Measurements from ENCODE around the gene CD247. TPM values are rescaled to one million over a fixed set of nuclear protein-coding genes. Genes with fewer than 3 reads are reported as not detected.

Gene CD247
- total and polyA plus RNA-seq, 4 experiments from 2014 or later = 260 to 404 (median 340) TPM

DNA sequence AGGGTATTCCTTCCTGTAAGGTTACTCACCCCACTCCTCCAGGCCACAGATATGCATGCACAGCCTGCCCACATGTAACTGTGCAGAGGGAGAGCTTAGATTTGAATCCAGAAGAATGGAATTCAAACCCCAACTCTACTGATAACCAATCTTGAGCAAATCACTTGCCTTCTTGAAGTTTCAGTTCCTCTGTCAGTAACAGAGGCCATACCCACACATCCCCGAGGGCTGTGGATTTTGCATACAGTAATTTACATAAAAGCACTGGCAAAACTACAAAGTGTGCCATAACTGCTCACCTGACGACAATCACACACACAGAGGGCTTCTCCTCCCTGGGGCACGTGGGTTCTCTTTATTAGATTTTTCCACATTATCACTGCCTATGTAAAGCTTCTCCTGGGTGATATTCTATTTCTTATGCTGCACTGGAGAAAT, 18.6 kb downstream of the CD247 start:
- Histone ChIP-seq H3K36me3 (ENCODE audit: insufficient read depth, low read length) (peaks cover 37% of the 10 kb centered on the region), H3K27me3 (ENCODE audit: insufficient read depth, low read length) (no peaks in the 10 kb centered on the region), H3K27ac (ENCODE audit: low read depth, low read length) (peak overlapping the region; percentile 32), H3K4me3 (ENCODE audit: low read length in 2 of 2) (no peak overlapping the region), H3K9me3 (ENCODE audit: control insufficient read depth in 1 of 2, low read length in 2 of 2) (no peaks in the 10 kb centered on the region), H3K4me1 (ENCODE audit: insufficient read depth, low read length) (peaks cover 100% of the 10 kb centered on the region)
- DNase-seq = peak in 1 of 5 donors; percentile 62
- Mint-ChIP-seq H3K27ac (peak overlapping the region; percentile 75 to 100 (median 88)), H3K4me3 (peak overlapping the region in 7 of 8 donors; percentile 26 to 88 (median 73)), H3K36me3 (peaks cover 55 to 92% of the 10 kb centered on the region in 2 donors), H3K9me3 (no peaks in the 10 kb centered on the region), H3K4me1 (peaks cover 83 to 100% (median 95%) of the 10 kb centered on the region in 4 donors), H3K27me3 (no peaks in the 10 kb centered on the region)
- intact Hi-C loops (cut with micrococcal nuclease) = loop anchor here (1.0 to 10.0 kb wide), 3 partner anchors 7 to 55 kb away; partner anchors contain the start of gene CREG1
- ChIA-PET POLR2A (ENCODE audit: partially characterized antibody) (interaction anchor here (0.7 to 17.1 kb wide), 13 partner anchors 10 to 62 kb away, joined by 3 to 236 read pairs (median 4); partner anchors contain the start of gene CD247), CTCF (ENCODE audit: partially characterized antibody) (interaction anchor here (1.0 to 4.5 kb wide), 11 partner anchors 9 to 440 kb away, joined by 3 to 24 read pairs (median 6); partner anchors contain the start of gene CD247)

DNA sequence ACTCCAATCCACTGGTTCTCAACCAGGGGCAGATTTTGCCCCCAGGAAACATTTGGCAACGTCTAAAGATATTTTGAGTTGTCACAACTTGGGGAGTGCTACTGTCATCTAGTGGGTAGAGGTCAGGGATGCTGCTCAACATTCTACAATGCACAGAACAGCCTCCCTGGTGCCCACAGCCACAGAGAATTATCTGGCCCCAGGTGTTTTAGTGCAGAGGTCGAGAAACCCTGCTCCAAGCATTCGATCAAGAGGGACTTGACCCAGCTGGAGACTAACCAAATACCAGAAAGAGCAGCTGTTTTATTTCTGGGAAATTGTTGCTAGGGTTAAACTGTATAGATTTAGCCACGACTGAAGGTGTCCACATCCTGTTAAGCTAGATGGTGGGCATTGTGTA, 19.2 kb downstream of the CD247 start:
- DNase-seq = no peak

DNA sequence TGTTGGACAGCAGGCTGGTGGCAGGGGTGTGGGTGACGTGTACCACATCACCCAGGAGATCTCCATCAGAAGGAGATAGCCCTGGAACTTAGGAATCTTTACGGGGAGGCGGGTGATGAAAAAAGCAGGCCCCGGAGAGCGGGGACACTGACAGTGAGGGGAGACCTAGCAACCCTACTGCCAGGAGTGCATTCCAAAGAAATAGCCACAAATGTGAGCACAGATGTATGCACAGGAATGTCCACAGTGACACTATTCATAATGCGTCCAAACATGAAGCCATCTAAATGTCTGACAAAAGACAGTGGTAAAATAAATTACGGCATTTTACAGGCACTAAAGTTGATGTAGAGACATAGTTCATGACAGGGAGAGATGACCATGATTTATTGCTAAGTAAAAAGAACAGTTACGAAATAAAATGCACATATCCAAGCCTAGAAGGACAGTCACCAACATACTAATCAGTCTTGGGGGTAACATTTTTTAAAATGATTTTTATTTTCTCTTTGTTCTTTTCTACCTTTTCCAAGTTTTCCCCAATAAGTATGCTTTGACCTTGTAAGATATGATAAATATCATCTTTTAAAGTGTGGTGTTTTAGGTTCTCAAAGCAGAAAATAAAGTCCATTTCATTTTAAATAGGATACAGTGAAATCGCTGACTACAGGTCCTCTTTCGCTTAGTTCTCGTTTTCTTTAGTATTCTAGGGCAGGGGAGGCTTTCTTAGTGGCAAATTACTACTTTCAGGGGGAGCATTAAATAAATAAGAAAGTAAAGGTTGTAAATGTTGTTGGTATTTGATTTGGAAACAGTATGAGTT, 21.3 kb downstream of the CD247 start:
- Mint-ChIP-seq H3K4me3 (peak overlapping the region in 6 of 8 donors; percentile 11 to 60 (median 52)), H3K4me1 (peaks cover 81 to 100% (median 92%) of the 10 kb centered on the region in 4 donors), H3K27me3 (no peaks in the 10 kb centered on the region), H3K36me3 (peaks cover 50 to 85% of the 10 kb centered on the region in 2 donors), H3K9me3 (no peaks in the 10 kb centered on the region), H3K27ac (peak overlapping the region; percentile 46 to 100 (median 86))
- Histone ChIP-seq H3K36me3 (ENCODE audit: insufficient read depth, low read length) (peaks cover 32% of the 10 kb centered on the region), H3K4me3 (ENCODE audit: low read length in 2 of 2) (no peak overlapping the region), H3K27ac (ENCODE audit: low read depth, low read length) (no peak overlapping the region), H3K4me1 (ENCODE audit: insufficient read depth, low read length) (peaks cover 100% of the 10 kb centered on the region), H3K9me3 (ENCODE audit: control insufficient read depth in 1 of 2, low read length in 2 of 2) (no peaks in the 10 kb centered on the region), H3K27me3 (ENCODE audit: insufficient read depth, low read length) (no peaks in the 10 kb centered on the region)
- DNase-seq = no peak
- POLR2A ChIA-PET (ENCODE audit: partially characterized antibody) = interaction anchor here (1.1 to 17.1 kb wide), 5 partner anchors 10 to 20 kb away, joined by 3 to 236 read pairs (median 5); partner anchors contain the start of gene CD247
- CTCF ChIA-PET (ENCODE audit: partially characterized antibody) = interaction anchor here (0.7 to 1.7 kb wide), 5 partner anchors 13 to 59 kb away, joined by 3 to 6 read pairs (median 3); no protein-coding TSS in a partner anchor
- intact Hi-C loops (cut with micrococcal nuclease) = loop anchor here (2.0 to 10.0 kb wide), 2 partner anchors 14 to 58 kb away; partner anchors contain the start of gene CREG1

More for the DNA sequence above, 19.2 kb downstream of the CD247 start:
- Histone ChIP-seq H3K27ac (ENCODE audit: low read depth, low read length) (peak overlapping the region; percentile 32), H3K36me3 (ENCODE audit: insufficient read depth, low read length) (peaks cover 35% of the 10 kb centered on the region), H3K27me3 (ENCODE audit: insufficient read depth, low read length) (no peaks in the 10 kb centered on the region), H3K4me1 (ENCODE audit: insufficient read depth, low read length) (peaks cover 100% of the 10 kb centered on the region), H3K9me3 (ENCODE audit: control insufficient read depth in 1 of 2, low read length in 2 of 2) (no peaks in the 10 kb centered on the region), H3K4me3 (ENCODE audit: low read length in 2 of 2) (no peak overlapping the region)
- H3K36me3 Mint-ChIP-seq = peaks cover 52 to 92% of the 10 kb centered on the region in 2 donors
- intact Hi-C loops (cut with micrococcal nuclease) = loop anchor here (10.0 kb wide), 1 partner anchor 56 kb away; the partner anchor contains the start of gene CREG1
- H3K27ac Mint-ChIP-seq = peak overlapping the region; percentile 75 to 100 (median 88)
- CTCF ChIA-PET (ENCODE audit: partially characterized antibody) = interaction anchor here (1.0 to 4.5 kb wide), 8 partner anchors 10 to 440 kb away, joined by 3 to 24 read pairs (median 6); partner anchors contain the start of gene CD247
- POLR2A ChIA-PET (ENCODE audit: partially characterized antibody) = interaction anchor here (0.7 to 17.1 kb wide), 8 partner anchors 11 to 52 kb away, joined by 3 to 236 read pairs (median 4); partner anchors contain the start of gene CD247
- peak overlapping the region in 6 of 8 donors; percentile 26 to 88 (median 75) for H3K4me3 Mint-ChIP-seq
- H3K4me1 Mint-ChIP-seq = peaks cover 82 to 100% (median 95%) of the 10 kb centered on the region in 4 donors
- H3K9me3 Mint-ChIP-seq = no peaks in the 10 kb centered on the region
- H3K27me3 Mint-ChIP-seq = no peaks in the 10 kb centered on the region

DNA sequence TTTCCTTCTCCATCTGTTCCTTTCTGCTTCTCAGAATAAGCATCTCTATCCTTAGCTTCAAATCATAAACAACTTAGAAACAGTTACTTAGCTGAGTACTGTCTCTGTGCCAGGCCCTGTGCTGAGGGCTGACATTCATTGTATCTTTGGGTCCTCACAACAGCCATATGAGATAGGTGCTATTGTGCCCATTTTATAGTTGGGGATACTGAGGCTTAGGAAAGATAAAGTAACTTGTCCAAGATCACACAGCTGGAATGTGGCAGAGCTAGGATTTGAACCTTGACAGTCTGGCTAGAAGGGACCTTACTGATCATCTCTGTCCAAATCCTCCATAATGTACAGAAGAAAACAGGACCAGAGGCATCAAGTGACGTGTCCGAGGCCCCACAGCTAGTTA, 25.0 kb downstream of the CD247 start:
- no peak for DNase-seq
- H3K4me3 Mint-ChIP-seq = peak overlapping the region; percentile 64 to 85 (median 78)
- H3K4me1 Mint-ChIP-seq = peaks cover 81 to 100% (median 90%) of the 10 kb centered on the region in 4 donors
- ChIA-PET CTCF (ENCODE audit: partially characterized antibody) (interaction anchor here (0.6 to 1.5 kb wide), 12 partner anchors 12 to 365 kb away, joined by 3 to 4 read pairs (median 3); partner anchors contain the start of gene CD247), POLR2A (ENCODE audit: partially characterized antibody) (interaction anchor here (0.6 to 17.1 kb wide), 9 partner anchors 9 to 60 kb away, joined by 3 to 236 read pairs (median 4); partner anchors contain the start of genes CD247 and CREG1)
- H3K9me3 ChIP-seq (ENCODE audit: control insufficient read depth in 1 of 2, low read length in 2 of 2) = no peaks in the 10 kb centered on the region
- peaks cover 99% of the 10 kb centered on the region for H3K4me1 ChIP-seq (ENCODE audit: insufficient read depth, low read length)
- H3K9me3 Mint-ChIP-seq = no peaks in the 10 kb centered on the region
- no peak overlapping the region for H3K4me3 ChIP-seq (ENCODE audit: low read length in 2 of 2)
- no peaks in the 10 kb centered on the region for H3K27me3 ChIP-seq (ENCODE audit: insufficient read depth, low read length)
- H3K27me3 Mint-ChIP-seq = no peaks in the 10 kb centered on the region
- H3K36me3 ChIP-seq (ENCODE audit: insufficient read depth, low read length) = peaks cover 23% of the 10 kb centered on the region
- intact Hi-C loops (cut with micrococcal nuclease) = loop anchor here (2.0 to 10.0 kb wide), 2 partner anchors 23 to 61 kb away; partner anchors contain the start of gene CREG1
- peak overlapping the region; percentile 87 to 100 (median 93) for H3K27ac Mint-ChIP-seq
- H3K27ac ChIP-seq (ENCODE audit: low read depth, low read length) = peak overlapping the region; percentile 64
- peaks cover 45 to 81% of the 10 kb centered on the region in 2 donors for H3K36me3 Mint-ChIP-seq

DNA sequence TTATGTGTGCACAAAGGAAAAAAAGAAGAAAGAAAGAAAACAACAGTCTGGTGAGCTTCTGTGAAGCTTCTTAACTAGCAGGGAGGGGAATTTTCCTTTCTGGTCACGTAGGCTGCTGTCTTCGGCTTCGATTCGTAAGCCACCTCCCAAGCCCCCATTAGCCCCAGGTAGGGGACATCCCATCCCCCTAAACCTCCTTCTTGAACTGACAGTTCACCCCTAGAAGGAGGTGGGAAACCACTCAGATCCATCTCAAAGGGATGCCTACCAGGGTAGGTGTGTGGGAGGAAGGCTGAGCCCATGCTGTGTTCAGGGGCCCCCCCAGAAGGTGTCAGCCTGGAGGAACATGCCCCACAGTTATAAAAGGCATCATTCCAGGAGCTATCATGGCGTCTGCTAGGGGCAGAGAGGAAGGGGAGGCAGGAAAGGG, 25.8 kb downstream of the CD247 start:
- peak in 3 of 5 donors; percentile 42 to 89 (median 55) for DNase-seq

DNA sequence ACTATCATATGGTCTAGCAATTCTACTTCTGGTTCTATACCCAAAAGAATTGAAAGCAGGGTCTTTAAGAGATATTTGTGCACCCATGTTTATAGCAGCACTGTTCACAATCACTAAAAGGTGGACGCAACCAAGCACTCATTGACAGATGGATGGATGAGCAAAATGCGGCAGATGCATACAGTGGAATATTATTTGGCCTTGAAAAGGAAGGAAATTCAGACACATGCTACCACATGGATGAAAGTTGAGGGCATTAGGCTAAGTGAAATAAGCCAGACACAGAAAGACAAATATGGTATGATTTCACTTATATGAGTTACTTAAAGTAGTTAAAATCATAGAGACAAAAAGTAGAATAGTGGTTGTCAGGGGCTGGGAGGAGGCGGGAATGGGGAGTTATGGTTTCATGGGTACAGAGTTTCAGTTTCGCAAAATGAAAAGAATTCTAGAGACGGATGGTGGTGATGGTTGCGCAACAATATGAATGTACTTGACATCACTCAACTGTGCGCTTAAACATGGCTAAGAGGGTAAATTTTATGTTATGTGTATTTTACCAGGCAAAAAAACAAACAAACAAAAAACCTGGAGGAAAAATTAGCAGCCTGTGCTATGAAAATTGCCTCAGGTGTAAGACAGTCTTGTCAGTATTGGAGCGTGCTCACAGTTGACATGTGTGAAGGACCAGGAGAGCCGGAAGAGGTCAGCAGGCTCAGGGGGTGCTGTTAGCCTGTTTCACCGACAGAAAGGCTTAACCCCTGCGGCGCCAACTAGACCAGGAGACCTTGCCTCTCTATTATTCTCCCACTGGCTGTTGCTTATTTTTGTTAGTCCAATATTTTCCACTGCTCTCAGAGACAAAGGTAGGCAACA, 26.5 kb downstream of the CD247 start:
- Mint-ChIP-seq H3K9me3 (no peaks in the 10 kb centered on the region), H3K27ac (peak overlapping the region; percentile 87 to 100 (median 94)), H3K36me3 (peaks cover 43 to 73% of the 10 kb centered on the region in 2 donors), H3K4me1 (peaks cover 76 to 100% (median 88%) of the 10 kb centered on the region in 4 donors), H3K27me3 (no peaks in the 10 kb centered on the region), H3K4me3 (peak overlapping the region; percentile 67 to 85 (median 79))
- peaks cover 99% of the 10 kb centered on the region for H3K4me1 ChIP-seq (ENCODE audit: insufficient read depth, low read length)
- no peaks in the 10 kb centered on the region for H3K27me3 ChIP-seq (ENCODE audit: insufficient read depth, low read length)
- intact Hi-C loops (cut with micrococcal nuclease) = loop anchor here (1.0 to 10.0 kb wide), 3 partner anchors 8 to 63 kb away; partner anchors contain the start of gene CREG1
- POLR2A ChIA-PET (ENCODE audit: partially characterized antibody) = interaction anchor here (0.9 to 17.1 kb wide), 8 partner anchors 8 to 37 kb away, joined by 3 to 236 read pairs (median 5); partner anchors contain the start of gene CD247
- peak; percentile 36 to 64 (median 43) for DNase-seq
- H3K9me3 ChIP-seq (ENCODE audit: control insufficient read depth in 1 of 2, low read length in 2 of 2) = no peaks in the 10 kb centered on the region
- CTCF ChIA-PET (ENCODE audit: partially characterized antibody) = interaction anchor here (0.6 to 0.9 kb wide), 3 partner anchors 17 to 83 kb away, joined by 3 read pairs; no protein-coding TSS in a partner anchor
- peaks cover 20% of the 10 kb centered on the region for H3K36me3 ChIP-seq (ENCODE audit: insufficient read depth, low read length)
- peak overlapping the region; percentile 4 to 13 for H3K4me3 ChIP-seq (ENCODE audit: low read length in 2 of 2)
- H3K27ac ChIP-seq (ENCODE audit: low read depth, low read length) = peak overlapping the region; percentile 64

More for the DNA sequence above, 25.8 kb downstream of the CD247 start:
- Histone ChIP-seq H3K27ac (ENCODE audit: low read depth, low read length) (peak overlapping the region; percentile 64), H3K4me1 (ENCODE audit: insufficient read depth, low read length) (peaks cover 99% of the 10 kb centered on the region), H3K36me3 (ENCODE audit: insufficient read depth, low read length) (peaks cover 20% of the 10 kb centered on the region), H3K27me3 (ENCODE audit: insufficient read depth, low read length) (no peaks in the 10 kb centered on the region), H3K9me3 (ENCODE audit: control insufficient read depth in 1 of 2, low read length in 2 of 2) (no peaks in the 10 kb centered on the region), H3K4me3 (ENCODE audit: low read length in 2 of 2) (peak overlapping the region; percentile 4 to 13)
- ChIA-PET POLR2A (ENCODE audit: partially characterized antibody) (interaction anchor here (0.9 to 17.1 kb wide), 9 partner anchors 9 to 61 kb away, joined by 3 to 236 read pairs (median 4); partner anchors contain the start of genes CD247 and CREG1), CTCF (ENCODE audit: partially characterized antibody) (interaction anchor here (0.6 to 1.5 kb wide), 8 partner anchors 16 to 150 kb away, joined by 3 to 4 read pairs (median 3); partner anchors contain the start of gene CD247)
- intact Hi-C loops (cut with micrococcal nuclease) = loop anchor here (1.0 to 10.0 kb wide), 3 partner anchors 8 to 62 kb away; partner anchors contain the start of gene CREG1
- Mint-ChIP-seq H3K27ac (peak overlapping the region; percentile 87 to 100 (median 94)), H3K36me3 (peaks cover 45 to 78% of the 10 kb centered on the region in 2 donors), H3K4me3 (peak overlapping the region; percentile 67 to 85 (median 79)), H3K4me1 (peaks cover 79 to 100% (median 90%) of the 10 kb centered on the region in 4 donors), H3K9me3 (no peaks in the 10 kb centered on the region), H3K27me3 (no peaks in the 10 kb centered on the region)
